Activated CD4-positive, alpha-beta T cell treated with anti-CD3 and anti-CD28 coated beads for 36 hours (primary cell): ENCODE measurements around the gene ZCCHC9. TPM values are rescaled to one million over a fixed set of nuclear protein-coding genes. Genes with fewer than 3 reads are reported as not detected.
"Not testable (repeated sequence)": the region's sequence is repeated elsewhere in the genome, so short reads cannot be mapped to it uniquely, and the experiment has no call there.

ENCODE experiments used
- ATAC-seq: fragments of 200-7000 bp; cut with Tn5 transposase; one replicate; pipeline ENCODE4 v1.10.0; 2021; ENCODE audit warnings: mild to moderate bottlenecking, moderate library complexity
- CTCF ChIA-PET: fragments of 350-600 bp; sonication (Branson Sonifier 250); formaldehyde crosslinking; loops from one replicate; lab custom pipeline; 2021; ENCODE audit warnings: antibody characterized with exemption; lab: Charles Lee
- POLR2A ChIA-PET: fragments of 350-600 bp; sonication (Branson Sonifier 250); formaldehyde crosslinking; loops from one replicate; lab custom pipeline; 2021; ENCODE audit warnings: antibody characterized with exemption, inconsistent platforms; lab: Charles Lee
- DNase-seq: peaks from one replicate; pipeline ENCODE4 v3.0.0-alpha.2; 2020
- H3K27ac Mint-ChIP-seq: one replicate; pipeline ENCODE4 v1.8.0; 2021; ENCODE audit warnings: mixed read lengths
- H3K27me3 Mint-ChIP-seq: one replicate; pipeline ENCODE4 v1.8.0; 2021; ENCODE audit warnings: mixed read lengths
- H3K36me3 Mint-ChIP-seq: one replicate; pipeline ENCODE4 v1.8.0; 2021; ENCODE audit warnings: low read depth, mixed read lengths
- H3K4me1 Mint-ChIP-seq: one replicate; pipeline ENCODE4 v1.8.0; 2021; ENCODE audit warnings: mixed read lengths
- H3K4me3 Mint-ChIP-seq: one replicate; pipeline ENCODE4 v1.8.0; 2021; ENCODE audit warnings: mild to moderate bottlenecking, moderate library complexity, mixed read lengths
- H3K9me3 Mint-ChIP-seq: one replicate; pipeline ENCODE4 v1.8.0; 2021; ENCODE audit warnings: low read depth, mixed read lengths
- intact Hi-C, 2 experiments: fragments of 100-400 bp; cut with DNase I in 1 of 2; cut with micrococcal nuclease in 1 of 2; formaldehyde crosslinking; loops; one replicate each; pipeline versions ENCODE4 v1.14.2 to v1.15.1; 2022 to 2024; cut with DNase I, micrococcal nuclease
- total RNA-seq, 2 experiments: library from RNA; stranded (reverse); gene quantifications; one replicate each; pipeline ENCODE4 v1.2.3, GENCODE V29; 2021

The ZCCHC9 gene
- total RNA-seq, 2 experiments from 2014 or later: 44.3 to 45.5 TPM

DNA sequence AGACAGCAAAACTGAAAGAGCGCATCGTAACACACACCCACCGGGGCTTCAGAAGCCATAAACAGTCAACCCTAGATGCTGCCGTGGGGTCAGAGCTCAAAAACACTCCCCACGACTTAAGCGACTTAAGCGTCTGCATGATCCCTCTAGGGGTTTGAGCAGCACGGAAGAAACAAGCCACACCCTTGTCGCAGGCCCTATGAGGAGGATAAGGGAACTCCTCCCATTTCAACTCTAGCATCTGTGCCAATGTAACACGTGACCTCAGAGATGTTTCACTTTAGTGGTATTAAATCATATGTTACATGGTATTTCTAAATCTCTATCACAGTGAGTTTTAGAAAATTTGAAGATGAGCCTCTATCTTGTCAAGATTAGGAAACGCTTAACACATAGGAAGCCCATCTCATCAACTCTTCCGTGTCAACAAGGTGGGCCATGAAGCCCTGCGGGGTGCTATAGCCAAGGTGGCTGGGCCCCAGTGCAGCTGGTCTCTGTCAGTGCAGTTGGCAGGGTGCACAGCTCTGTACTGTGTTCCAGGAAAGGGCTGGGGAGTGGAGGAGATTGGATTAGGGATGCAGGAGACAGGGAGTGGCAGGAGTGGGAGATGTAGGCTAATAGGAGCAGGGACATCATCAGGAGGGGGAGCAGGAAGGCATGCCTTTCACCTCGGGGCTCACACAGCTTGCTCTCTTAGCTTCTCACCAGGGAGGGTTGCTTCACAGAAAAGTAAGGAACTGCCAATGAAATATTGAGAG is 33.1 kb downstream of the ZCCHC9 start:
- Mint-ChIP-seq H3K27me3 (no peaks in the 10 kb centered on the region), H3K9me3 (no peaks in the 10 kb centered on the region), H3K27ac (no peak overlapping the region), H3K4me1 (no peaks in the 10 kb centered on the region), H3K4me3 (no peak overlapping the region), H3K36me3 (no peaks in the 10 kb centered on the region)
- ATAC-seq (no peak), DNase-seq (no peak)
- intact Hi-C loops: no loop called here
- ChIA-PET POLR2A (no interaction called here), CTCF (interaction anchor here (0.6 to 1.3 kb wide), 3 partner anchors 8 to 593 kb away, joined by 3 to 5 read pairs (median 3); no protein-coding TSS in a partner anchor)

DNA sequence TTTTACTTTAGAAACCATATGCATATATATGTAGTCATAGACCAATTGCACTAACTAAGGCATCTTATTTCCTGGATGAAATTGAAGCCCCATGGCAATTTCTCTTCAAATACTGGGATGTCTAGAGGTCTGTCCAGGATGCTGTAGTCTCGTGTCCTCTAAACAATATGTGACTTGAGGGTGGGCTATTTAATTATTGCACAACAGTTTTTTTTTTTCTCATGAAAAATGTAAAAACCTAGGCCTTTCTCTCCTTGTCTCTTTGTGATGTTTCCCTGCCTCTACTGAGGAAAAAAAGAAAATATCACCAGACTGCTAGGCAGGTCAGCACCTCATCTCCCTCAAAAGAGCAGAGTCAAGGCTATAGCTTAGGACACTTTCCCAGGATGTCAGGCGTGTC is 34.6 kb downstream of the ZCCHC9 start:
- ATAC-seq: no peak
- no peak overlapping the region for H3K4me3 Mint-ChIP-seq
- POLR2A ChIA-PET: no interaction called here
- no peak overlapping the region for H3K27ac Mint-ChIP-seq
- CTCF ChIA-PET: no interaction called here
- H3K9me3 Mint-ChIP-seq: no peaks in the 10 kb centered on the region
- DNase-seq: no peak
- no peaks in the 10 kb centered on the region for H3K36me3 Mint-ChIP-seq
- H3K27me3 Mint-ChIP-seq: no peaks in the 10 kb centered on the region
- intact Hi-C loops: no loop called here
- no peaks in the 10 kb centered on the region for H3K4me1 Mint-ChIP-seq

DNA sequence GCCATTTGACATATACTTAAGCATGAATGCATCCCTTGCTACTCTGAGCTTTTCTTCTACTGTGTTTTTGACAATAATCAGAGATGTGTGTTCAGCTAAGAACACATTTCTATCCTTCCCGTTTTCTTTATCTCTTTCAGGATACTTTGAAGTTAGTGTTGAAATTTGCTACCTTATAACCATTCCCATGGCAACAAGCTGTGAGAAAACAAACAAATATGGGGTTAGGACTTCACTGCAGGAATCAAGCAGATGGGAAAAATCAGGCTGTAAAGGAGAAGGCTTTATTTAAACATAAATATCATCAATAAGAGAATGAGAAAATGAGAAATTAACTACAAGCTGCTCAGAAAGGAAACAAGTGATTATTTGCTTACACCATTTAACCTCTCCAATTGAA is 35.2 kb downstream of the ZCCHC9 start:
- H3K27ac Mint-ChIP-seq: no peak overlapping the region
- H3K4me3 Mint-ChIP-seq: no peak overlapping the region
- no peak for DNase-seq
- intact Hi-C loops: no loop called here
- H3K9me3 Mint-ChIP-seq: no peaks in the 10 kb centered on the region
- no peaks in the 10 kb centered on the region for H3K4me1 Mint-ChIP-seq
- ChIA-PET CTCF (no interaction called here), POLR2A (no interaction called here)
- no peaks in the 10 kb centered on the region for H3K27me3 Mint-ChIP-seq
- no peaks in the 10 kb centered on the region for H3K36me3 Mint-ChIP-seq
- no peak for ATAC-seq

DNA sequence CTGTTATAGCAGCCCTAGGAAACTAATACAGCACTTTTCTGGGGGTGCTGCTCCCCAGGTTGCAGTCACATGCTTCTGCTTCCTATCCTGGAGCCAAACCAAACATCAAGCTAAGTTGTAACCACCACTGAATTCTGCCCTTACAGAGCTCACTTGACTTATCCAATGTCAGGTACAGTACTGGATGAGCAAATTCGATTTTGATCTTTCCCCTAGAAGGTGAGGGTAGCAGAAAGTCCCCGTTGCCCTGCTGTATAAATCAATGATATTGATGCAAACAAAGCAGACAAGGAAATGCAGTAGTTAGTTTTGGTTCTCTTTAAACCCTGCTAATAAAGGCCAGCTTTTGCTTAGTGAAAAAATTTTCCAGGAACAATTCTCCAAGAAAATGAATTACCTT is 36.4 kb downstream of the ZCCHC9 start:
- intact Hi-C loops: no loop called here
- Mint-ChIP-seq H3K4me3 (no peak overlapping the region), H3K9me3 (no peaks in the 10 kb centered on the region), H3K27me3 (no peaks in the 10 kb centered on the region), H3K4me1 (no peaks in the 10 kb centered on the region), H3K36me3 (no peaks in the 10 kb centered on the region), H3K27ac (no peak overlapping the region)
- DNase-seq: no peak
- ChIA-PET POLR2A (no interaction called here), CTCF (no interaction called here)
- ATAC-seq: no peak

DNA sequence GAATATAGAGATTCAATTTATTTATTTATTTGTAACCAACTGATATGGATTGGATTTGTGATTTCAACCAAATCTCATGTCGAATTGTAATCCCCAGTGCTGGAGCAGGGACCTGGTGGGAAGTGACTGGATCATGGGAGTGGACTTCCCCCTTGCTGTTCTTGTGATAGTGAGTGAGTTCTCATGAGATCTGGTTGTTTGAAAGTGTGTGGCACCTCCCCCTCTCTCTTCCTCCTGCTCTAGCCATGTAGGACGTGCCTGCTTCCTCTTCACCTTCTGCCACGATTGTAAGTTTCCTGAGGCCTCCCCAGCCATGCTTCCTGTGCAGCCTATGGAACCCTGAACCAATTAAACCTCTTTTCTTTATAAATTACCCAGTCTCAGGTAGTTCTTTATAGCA is 36.8 kb downstream of the ZCCHC9 start:
- H3K4me3 Mint-ChIP-seq, ATAC-seq, H3K27ac Mint-ChIP-seq, DNase-seq, intact Hi-C loops, POLR2A ChIA-PET, H3K4me1 Mint-ChIP-seq, H3K27me3 Mint-ChIP-seq, H3K36me3 Mint-ChIP-seq, H3K9me3 Mint-ChIP-seq: not testable (repeated sequence)
- CTCF ChIA-PET: interaction anchor here (0.6 kb wide), 1 partner anchor 184 kb away, joined by 4 read pairs; no protein-coding TSS in a partner anchor

DNA sequence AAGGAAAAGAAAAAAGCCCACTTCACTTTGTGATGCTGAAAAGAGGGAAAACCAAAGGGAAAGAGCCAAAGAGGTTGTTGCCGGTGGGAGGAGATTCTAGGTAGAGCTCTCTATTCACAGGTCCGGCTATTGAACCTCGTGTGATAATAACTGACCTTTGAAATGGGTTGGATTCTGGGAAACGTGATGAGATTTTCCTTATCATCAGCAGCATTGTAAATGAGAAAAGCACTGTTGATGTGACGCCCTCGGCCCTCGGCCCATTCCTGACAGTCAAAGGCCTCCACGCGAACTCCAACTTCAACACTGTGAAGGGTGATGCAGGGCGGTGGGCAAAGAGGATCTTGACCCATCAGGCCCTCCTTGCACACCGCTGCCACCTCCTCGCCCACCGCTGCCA is 43.3 kb downstream of the ZCCHC9 start:
- DNase-seq: no peak
- ATAC-seq: no peak
- intact Hi-C loops: no loop called here
- Mint-ChIP-seq H3K4me3 (no peak overlapping the region), H3K27me3 (no peaks in the 10 kb centered on the region), H3K36me3 (no peaks in the 10 kb centered on the region), H3K27ac (no peak overlapping the region), H3K4me1 (no peaks in the 10 kb centered on the region), H3K9me3 (no peaks in the 10 kb centered on the region)
- POLR2A ChIA-PET: no interaction called here
- CTCF ChIA-PET: no interaction called here

DNA sequence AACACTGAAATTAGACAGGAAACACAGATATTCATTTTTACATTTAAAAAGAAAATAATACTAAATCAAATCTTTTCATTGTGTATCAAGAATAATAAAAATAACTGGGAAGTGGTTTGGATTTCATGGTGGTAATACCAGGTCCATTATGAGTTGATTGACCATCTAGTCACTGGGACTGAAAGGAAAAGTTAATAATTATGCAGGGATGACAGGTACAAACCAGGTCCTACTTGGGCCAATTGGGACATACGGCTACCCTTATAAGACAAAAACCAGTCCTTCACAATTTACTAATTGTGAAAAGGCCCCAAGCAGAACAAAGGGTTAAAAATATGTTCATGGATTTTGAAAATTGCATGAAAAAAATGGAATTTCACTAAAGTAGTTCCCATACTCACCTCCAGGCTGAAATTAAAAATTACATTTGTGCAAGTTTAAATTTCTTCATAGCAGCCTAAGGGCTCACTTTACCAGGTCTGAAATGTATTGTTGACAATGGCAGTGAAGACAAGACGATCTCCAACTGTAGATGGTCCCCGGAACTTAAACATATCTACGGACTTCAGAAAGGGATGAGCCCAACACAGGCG is 44.1 kb downstream of the ZCCHC9 start:
- DNase-seq (no peak), ATAC-seq (no peak)
- ChIA-PET POLR2A (no interaction called here), CTCF (no interaction called here)
- Mint-ChIP-seq H3K36me3 (no peaks in the 10 kb centered on the region), H3K27me3 (no peaks in the 10 kb centered on the region), H3K27ac (no peak overlapping the region), H3K9me3 (no peaks in the 10 kb centered on the region), H3K4me3 (no peak overlapping the region), H3K4me1 (no peaks in the 10 kb centered on the region)
- intact Hi-C loops: no loop called here

DNA sequence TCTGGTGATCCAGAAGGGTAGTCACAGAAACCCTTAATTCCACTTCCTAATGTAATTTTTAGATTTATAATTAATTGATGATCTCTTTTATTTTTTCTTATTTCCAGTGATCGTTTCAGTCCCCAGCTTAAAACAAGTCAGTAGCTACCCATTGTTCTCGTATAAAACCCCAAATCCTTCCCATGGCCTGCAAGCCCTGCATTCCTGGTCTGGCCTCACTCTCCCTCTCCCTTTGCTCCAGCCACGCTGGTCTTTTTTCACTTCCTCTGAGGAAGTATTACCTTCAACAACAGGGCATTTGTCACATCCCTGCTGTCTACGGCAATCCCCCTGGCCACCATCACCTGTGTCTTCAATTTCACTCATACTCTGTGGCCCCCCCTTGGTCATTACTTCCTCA is 47.8 kb downstream of the ZCCHC9 start:
- POLR2A ChIA-PET: no interaction called here
- intact Hi-C loops: no loop called here
- CTCF ChIA-PET: interaction anchor here (1.0 kb wide), 1 partner anchor 10 kb away, joined by 4 read pairs; no protein-coding TSS in a partner anchor
- H3K27me3 Mint-ChIP-seq: no peaks in the 10 kb centered on the region
- H3K9me3 Mint-ChIP-seq: no peaks in the 10 kb centered on the region
- no peak overlapping the region for H3K27ac Mint-ChIP-seq
- DNase-seq: no peak
- H3K36me3 Mint-ChIP-seq: no peaks in the 10 kb centered on the region
- ATAC-seq: no peak
- H3K4me3 Mint-ChIP-seq: no peak overlapping the region
- no peaks in the 10 kb centered on the region for H3K4me1 Mint-ChIP-seq

DNA sequence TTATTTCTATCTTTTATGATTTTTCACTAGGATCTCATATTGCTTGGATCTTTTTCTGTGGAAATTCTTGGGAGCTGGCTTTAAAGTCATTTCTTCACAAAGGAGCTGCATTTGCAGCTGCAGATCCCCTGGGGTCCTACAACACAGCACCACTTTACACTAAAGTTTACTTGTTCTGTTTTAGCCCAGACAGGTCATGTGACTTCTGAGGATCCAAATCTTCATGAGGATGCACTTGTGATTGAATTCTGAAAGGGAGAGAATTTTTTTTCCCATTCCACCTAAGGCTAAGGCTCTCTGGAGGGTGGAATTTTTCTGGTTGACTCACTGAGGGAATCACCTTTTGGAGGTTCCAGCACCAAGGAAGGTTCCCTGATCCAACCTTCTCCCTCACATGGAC is 49.1 kb downstream of the ZCCHC9 start:
- CTCF ChIA-PET: no interaction called here
- Mint-ChIP-seq H3K9me3 (no peaks in the 10 kb centered on the region), H3K4me3 (no peak overlapping the region), H3K27ac (no peak overlapping the region), H3K27me3 (no peaks in the 10 kb centered on the region), H3K36me3 (no peaks in the 10 kb centered on the region), H3K4me1 (no peaks in the 10 kb centered on the region)
- intact Hi-C loops: no loop called here
- POLR2A ChIA-PET: no interaction called here
- ATAC-seq (no peak), DNase-seq (no peak)

DNA sequence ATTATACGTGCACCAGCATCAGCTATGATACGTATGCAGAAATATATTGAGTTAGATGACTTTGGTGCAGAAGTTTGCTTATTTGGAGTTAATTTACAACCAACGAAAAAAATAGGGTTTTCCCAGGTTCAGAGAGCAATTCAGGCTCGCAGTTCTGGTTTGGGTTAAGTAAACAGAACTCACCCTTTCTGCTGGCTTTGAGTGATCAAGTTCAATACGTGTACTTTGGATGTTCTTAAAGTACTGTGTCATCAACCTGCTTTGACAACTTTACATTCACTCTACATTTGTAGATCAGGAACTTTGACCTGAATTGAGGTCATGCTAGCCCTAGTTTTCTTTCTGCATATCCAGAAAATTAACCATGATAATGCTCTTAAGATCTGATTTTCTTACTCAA is 51.8 kb downstream of the ZCCHC9 start:
- Mint-ChIP-seq H3K27ac (no peak overlapping the region), H3K36me3 (no peaks in the 10 kb centered on the region), H3K4me3 (no peak overlapping the region), H3K27me3 (no peaks in the 10 kb centered on the region), H3K9me3 (no peaks in the 10 kb centered on the region), H3K4me1 (no peaks in the 10 kb centered on the region)
- ATAC-seq: no peak
- POLR2A ChIA-PET: no interaction called here
- DNase-seq: no peak
- intact Hi-C loops: no loop called here
- CTCF ChIA-PET: no interaction called here

DNA sequence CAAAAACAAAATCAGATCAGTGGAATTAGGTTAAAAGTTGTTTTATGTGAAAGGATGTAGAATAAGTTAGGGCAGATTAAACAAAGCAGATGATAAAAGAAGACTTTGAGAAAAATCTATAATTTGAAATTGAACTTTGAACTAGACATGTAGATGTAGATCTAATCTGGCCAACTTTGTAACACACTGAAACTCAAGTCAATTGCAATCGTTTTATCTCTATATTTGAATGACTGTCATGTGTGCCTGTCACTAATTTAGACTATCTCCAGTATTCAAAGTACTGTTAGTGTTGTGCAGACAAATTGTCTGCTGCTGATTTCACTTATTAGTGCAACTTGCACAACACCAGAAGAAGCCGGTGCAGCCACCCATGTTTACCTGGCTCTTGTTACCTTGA is 52.7 kb downstream of the ZCCHC9 start:
- Mint-ChIP-seq H3K27ac (no peak overlapping the region), H3K9me3 (no peaks in the 10 kb centered on the region), H3K4me1 (no peaks in the 10 kb centered on the region), H3K27me3 (no peaks in the 10 kb centered on the region), H3K4me3 (no peak overlapping the region), H3K36me3 (no peaks in the 10 kb centered on the region)
- no peak for ATAC-seq
- intact Hi-C loops: no loop called here
- no peak for DNase-seq
- ChIA-PET POLR2A (no interaction called here), CTCF (interaction anchor here (0.6 kb wide), 2 partner anchors 52 to 225 kb away, joined by 3 to 4 read pairs; no protein-coding TSS in a partner anchor)
